HepG2 (cell line): ENCODE data around the gene COPS3. TPM values are rescaled to one million over a fixed set of nuclear protein-coding genes. Genes with fewer than 3 reads are reported as not detected.

Experiments
- ARNT2 ChIP-seq: sonication (generic); formaldehyde crosslinking; IDR thresholded peaks from 2 replicates; pipeline ENCODE4 v1.8.0; 2022; ENCODE audit warnings: mild to moderate bottlenecking, low read depth, missing genetic modification reagents, moderate library complexity
- ATF3 ChIP-seq: sonication (generic); formaldehyde crosslinking; IDR thresholded peaks from 2 replicates; pipeline ENCODE4 v1.4.0; 2020; ENCODE audit warnings: missing genetic modification reagents
- CREB1 ChIP-seq, 2 experiments: fragments of 450-650 bp in 1 of 2; IDR thresholded peaks; 2 replicates each; pipeline ENCODE4 v1.6.1; 2016 to 2017; ENCODE audit warnings: control low read depth in 1 of 2, mild to moderate bottlenecking in 1 of 2, missing compliant biosample characterization in 1 of 2, missing genetic modification characterization in 1 of 2
- CSRNP2 ChIP-seq: sonication (generic); formaldehyde crosslinking; conservative IDR thresholded peaks from 2 replicates; pipeline ENCODE4 v1.8.0; 2022; ENCODE audit warnings: low read depth, missing genetic modification reagents
- DMAP1 ChIP-seq: IDR thresholded peaks from 2 replicates; pipeline ENCODE4 v1.6.1; 2016
- KLF12 ChIP-seq: sonication (generic); formaldehyde crosslinking; IDR thresholded peaks from 2 replicates; pipeline ENCODE4 v1.4.0; 2020; ENCODE audit warnings: missing genetic modification reagents, borderline replicate concordance
- NR1H2 ChIP-seq: sonication (generic); formaldehyde crosslinking; IDR thresholded peaks from 2 replicates; pipeline ENCODE4 v1.8.1; 2022; ENCODE audit warnings: low read depth, missing genetic modification reagents, borderline replicate concordance
- NR2C2 ChIP-seq: sonication (generic); formaldehyde crosslinking; IDR thresholded peaks from 2 replicates; pipeline ENCODE4 v1.4.0; 2020; ENCODE audit warnings: missing genetic modification reagents, mild to moderate bottlenecking, moderate library complexity, borderline replicate concordance
- POGZ ChIP-seq: sonication (generic); formaldehyde crosslinking; IDR thresholded peaks from 2 replicates; pipeline ENCODE4 v1.4.0; 2020; ENCODE audit warnings: mild to moderate bottlenecking, missing genetic modification reagents
- TCF7L2 ChIP-seq: IDR thresholded peaks from 2 replicates; pipeline ENCODE4 v1.6.1; 2011; ENCODE audit warnings: mild to moderate bottlenecking, low read depth, low read length, moderate library complexity
- ZBTB3 ChIP-seq: sonication (generic); formaldehyde crosslinking; IDR thresholded peaks from 2 replicates; pipeline ENCODE4 v1.4.0; 2020; ENCODE audit warnings: low read depth, mild to moderate bottlenecking, moderate library complexity, missing genetic modification reagents, borderline replicate concordance
- ZGPAT ChIP-seq: IDR thresholded peaks from 2 replicates; pipeline ENCODE4 v1.6.1; 2016; ENCODE audit warnings: mild to moderate bottlenecking
- ZNF318 ChIP-seq: sonication (generic); formaldehyde crosslinking; IDR thresholded peaks from 2 replicates; pipeline ENCODE4 v1.4.0; 2020; ENCODE audit warnings: mild to moderate bottlenecking, missing genetic modification reagents
- ZNF441 ChIP-seq: sonication (generic); formaldehyde crosslinking; IDR thresholded peaks from 2 replicates; pipeline ENCODE4 v1.7.0; 2021; ENCODE audit warnings: missing genetic modification reagents, borderline replicate concordance
- polyA plus RNA-seq, 8 experiments: library from polyadenylated mRNA; depleted of rRNA in 3 of 8; stranded (reverse) in 7 of 8; unstranded in 1 of 8; fragments of >200 nt; fragmentation: Illumina TruSeq in 4 of 8; extraction: Trizol in 4 of 8; gene quantifications; 2 replicates each; pipeline versions ENCODE4 v1.2.1 to v1.2.3, GENCODE V29; 2011 to 2016; ENCODE audit warnings: low read depth in 4 of 8, missing spikeins in 1 of 8, mixed read lengths in 1 of 8; ENCODE audit not compliant: insufficient read depth in 1 of 8
- total RNA-seq, 5 experiments: library from RNA; depleted of rRNA; stranded (reverse); fragments of >200 nt; fragmentation: Illumina TruSeq; extraction: Trizol; gene quantifications; 2 replicates each; pipeline ENCODE4 v1.2.3, GENCODE V29; 2016; ENCODE audit warnings: low read depth in 1 of 5

The COPS3 gene
- total and polyA plus RNA-seq, 2 of the 13 experiments (the other 11 are each of a cell fraction or from before 2014, with no cell fraction given): 46.3 to 103 TPM

GRCh38 chr17:17206124-17206912, 74.7 kb downstream of the COPS3 start, which contains the start of gene PLD6 (continued):
- TF ChIP-seq DMAP1 (CRISPR knock-in tag): peak; percentile 96
- peak; percentile 70 for TF ChIP-seq ZNF318 (CRISPR knock-in tag)
- TF ChIP-seq NR2C2: peak; percentile 80
- peak; percentile 79; the same call in 1 of the 2 replicates for TF ChIP-seq ZNF441 (CRISPR knock-in tag)
- no peak for TF ChIP-seq ZBTB3 (CRISPR knock-in tag)
- TF ChIP-seq CREB1 (IDR thresholded peaks at IDR 0.05): peak; percentile 85
- TF ChIP-seq CREB1 (CRISPR knock-in tag; IDR thresholded peaks at IDR 0.05): no peak
- TF ChIP-seq CSRNP2: peak; percentile 80; the same call in 1 of the 2 replicates
- no peak for TF ChIP-seq TCF7L2
- TF ChIP-seq ARNT2 (CRISPR knock-in tag): peak; percentile 98
- TF ChIP-seq ZGPAT: peak; percentile 58; the same call in 1 of the 2 replicates
- TF ChIP-seq KLF12 (CRISPR knock-in tag): peak; percentile 97; the same call in 1 of the 2 replicates
- TF ChIP-seq POGZ (CRISPR knock-in tag): peak; percentile 75
- TF ChIP-seq ATF3 (CRISPR knock-in tag): no peak; the same call in 1 of the 2 replicates
- TF ChIP-seq NR1H2: no peak; the same call in 1 of the 2 replicates
